Skeletal muscle tissue (tissue), 4 donors: ENCODE measurements around the gene INPP5A. TPM values are rescaled to one million over a fixed set of nuclear protein-coding genes. Genes with fewer than 3 reads are reported as not detected.

Experiments used
- H3K27ac ChIP-seq: one replicate; pipeline ENCODE4 v1.7.0; 2013; ENCODE audit warnings: mild to moderate bottlenecking, low read depth, low read length, inconsistent platforms
- H3K27me3 ChIP-seq, 3 donors: one replicate each; pipeline ENCODE4 v1.7.0; 2013; ENCODE audit warnings: low read length in 3 of 3; ENCODE audit not compliant: control insufficient read depth in 3 of 3, insufficient read depth in 3 of 3
- H3K36me3 ChIP-seq, 3 donors: one replicate each; pipeline ENCODE4 v1.7.0; 2013; ENCODE audit warnings: low read length in 3 of 3; ENCODE audit not compliant: control insufficient read depth in 3 of 3, insufficient read depth in 3 of 3
- H3K4me1 ChIP-seq, 3 donors: one replicate each; pipeline ENCODE4 v1.7.0; 2013; ENCODE audit warnings: low read length in 3 of 3, mild to moderate bottlenecking in 3 of 3; ENCODE audit not compliant: control insufficient read depth in 3 of 3, insufficient read depth in 3 of 3
- H3K4me3 ChIP-seq, 3 donors: one replicate each; pipeline ENCODE4 v1.7.0; 2013; ENCODE audit warnings: low read length in 3 of 3
- H3K9ac ChIP-seq, 3 donors: one replicate each; pipeline ENCODE4 v1.7.0; 2013; ENCODE audit warnings: low read length in 3 of 3, mild to moderate bottlenecking in 3 of 3, moderate library complexity in 2 of 3, low read depth in 1 of 3
- H3K9me3 ChIP-seq, 3 donors: one replicate each; pipeline ENCODE4 v1.7.0; 2013; ENCODE audit warnings: low read length in 3 of 3; ENCODE audit not compliant: control insufficient read depth in 3 of 3
- total RNA-seq: library from RNA; depleted of rRNA; stranded (reverse); fragments of >200 nt; gene quantifications from one replicate; pipeline ENCODE4 v1.2.3, GENCODE V29; 2014
- donor health status: Osteomylitis.

INPP5A gene
- total RNA-seq, 1 donor from 2014 or later = 50.6 TPM

DNA sequence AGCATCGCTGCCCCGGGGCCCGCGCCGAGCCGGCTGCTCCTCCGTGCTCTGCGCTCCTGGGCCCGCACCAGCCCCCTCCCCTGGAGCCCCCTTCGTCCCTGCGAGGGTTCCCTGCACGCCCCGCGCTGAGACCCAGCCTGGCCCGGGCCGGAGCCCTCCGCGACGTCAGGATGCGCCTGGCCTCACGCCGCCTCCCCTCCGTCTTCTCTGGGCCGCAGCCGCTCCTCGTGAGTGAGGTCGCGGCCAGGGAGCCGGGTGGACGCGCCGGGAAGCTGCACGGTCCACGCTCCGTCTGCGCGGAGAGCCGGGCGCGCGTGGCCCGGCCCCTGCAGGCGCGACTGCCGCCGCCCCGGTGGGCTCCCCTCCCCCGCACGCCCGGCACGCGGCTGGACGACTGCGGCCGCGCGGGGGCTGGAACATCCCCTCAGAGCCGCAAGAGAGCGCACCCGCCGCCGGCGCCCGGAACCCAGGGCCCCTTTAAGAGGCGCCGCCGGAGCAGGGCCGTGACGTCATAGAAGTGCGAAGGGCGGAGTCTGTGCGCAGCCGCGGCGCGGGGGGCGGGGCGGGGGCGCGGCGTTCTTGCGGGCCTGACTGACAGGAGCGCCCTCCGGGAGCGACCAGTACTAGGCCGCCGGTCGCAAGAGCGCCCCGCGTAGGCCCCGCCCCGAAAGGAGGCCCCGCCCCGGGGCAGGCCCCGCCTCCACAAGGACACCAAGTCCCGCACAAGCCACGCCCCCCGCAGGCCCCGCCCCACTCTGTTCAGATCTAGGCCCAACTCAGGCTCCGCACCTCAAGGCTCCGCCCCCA, 507 bp upstream of the INPP5A start:
- Histone ChIP-seq H3K36me3 (peaks cover 0 to 2% (median 0%) of the 10 kb centered on the region in 3 donors), H3K9me3 (no peaks in the 10 kb centered on the region), H3K9ac (peak overlapping the region; percentile 74 to 88 (median 74)), H3K27me3 (peaks cover 0 to 8% (median 0%) of the 10 kb centered on the region in 3 donors), H3K27ac (peak overlapping the region; percentile 69), H3K4me1 (peaks cover 54 to 73% (median 60%) of the 10 kb centered on the region in 3 donors), H3K4me3 (peak overlapping the region; percentile 71 to 77 (median 74))

DNA sequence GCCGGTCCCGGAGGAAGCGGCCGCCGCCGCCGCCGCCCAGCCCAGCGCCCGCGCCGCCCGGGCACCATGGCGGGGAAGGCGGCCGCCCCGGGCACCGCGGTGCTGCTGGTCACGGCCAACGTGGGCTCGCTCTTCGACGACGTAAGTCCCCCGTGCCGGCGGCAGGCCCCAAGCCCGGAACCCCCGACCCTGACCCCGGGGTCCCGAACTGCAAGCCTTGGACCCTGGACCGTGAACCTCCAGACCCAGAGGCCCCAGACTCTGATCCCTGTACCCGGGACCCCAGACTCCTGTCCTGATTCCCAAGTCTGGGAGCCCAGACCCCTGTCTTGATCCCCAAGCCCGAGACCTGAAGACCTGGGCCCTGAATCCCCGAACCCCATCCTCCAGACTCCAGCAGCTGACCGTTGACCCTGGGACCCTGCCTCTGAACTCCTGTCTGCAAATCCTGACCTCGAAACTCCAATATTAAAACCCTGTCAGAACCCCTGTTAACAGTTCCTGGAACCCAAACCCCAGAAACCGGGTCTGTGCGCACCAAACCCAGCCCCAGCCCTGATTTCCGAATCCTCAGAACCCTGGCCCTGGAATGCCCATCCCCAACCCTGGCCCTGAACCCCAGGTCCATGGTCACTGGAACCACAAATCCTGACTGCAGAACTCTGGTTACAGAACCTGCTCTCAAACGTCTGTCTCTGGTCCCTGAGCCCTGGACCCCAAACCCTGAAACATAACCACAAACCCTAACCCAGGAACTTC, 623 bp downstream of the INPP5A start:
- peak overlapping the region; percentile 78 to 81 (median 80) for H3K4me3 ChIP-seq
- H3K27ac ChIP-seq = peak overlapping the region; percentile 91
- H3K9me3 ChIP-seq = no peaks in the 10 kb centered on the region
- H3K36me3 ChIP-seq = peaks cover 0 to 2% (median 0%) of the 10 kb centered on the region in 3 donors
- peaks cover 57 to 80% (median 64%) of the 10 kb centered on the region in 3 donors for H3K4me1 ChIP-seq
- peak overlapping the region; percentile 94 to 95 (median 94) for H3K9ac ChIP-seq
- no peaks in the 10 kb centered on the region for H3K27me3 ChIP-seq

DNA sequence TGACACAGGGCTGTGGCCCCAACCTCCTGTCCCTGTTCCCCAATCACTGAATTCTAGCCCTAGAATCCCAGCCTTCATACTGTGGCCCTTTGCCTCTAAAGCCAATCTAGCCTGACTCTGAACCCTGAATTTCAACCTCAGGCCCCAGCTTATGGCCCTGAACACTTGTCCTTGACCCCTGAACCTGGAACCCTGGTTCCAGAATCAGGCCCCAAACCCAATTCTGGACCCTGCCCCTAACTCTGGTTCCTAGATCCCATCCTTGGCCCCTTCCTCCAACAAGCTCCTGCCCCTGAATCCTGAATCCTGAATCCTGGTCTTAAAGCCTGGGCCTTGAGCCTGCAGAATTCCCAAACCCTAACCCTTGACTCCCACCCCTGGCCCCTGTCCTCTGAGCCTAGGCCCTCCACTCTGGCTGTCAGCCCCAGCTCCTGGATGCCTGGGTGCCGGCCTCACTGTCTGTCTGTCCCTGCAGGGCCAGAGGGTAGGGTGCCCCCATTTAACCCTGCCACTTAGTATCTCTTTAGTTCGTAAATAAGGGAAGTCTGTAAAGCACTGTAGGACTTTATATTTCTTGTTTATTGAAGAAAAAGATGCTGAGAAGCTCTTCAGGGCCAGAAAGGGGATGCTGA, 1.3 kb downstream of the INPP5A start:
- Histone ChIP-seq H3K9me3 (no peaks in the 10 kb centered on the region), H3K9ac (peak overlapping the region; percentile 94 to 95 (median 94)), H3K27ac (peak overlapping the region; percentile 91), H3K4me1 (peaks cover 57 to 80% (median 65%) of the 10 kb centered on the region in 3 donors), H3K4me3 (peak overlapping the region; percentile 78 to 81 (median 80)), H3K27me3 (no peaks in the 10 kb centered on the region), H3K36me3 (peaks cover 0 to 5% (median 0%) of the 10 kb centered on the region in 3 donors)

DNA sequence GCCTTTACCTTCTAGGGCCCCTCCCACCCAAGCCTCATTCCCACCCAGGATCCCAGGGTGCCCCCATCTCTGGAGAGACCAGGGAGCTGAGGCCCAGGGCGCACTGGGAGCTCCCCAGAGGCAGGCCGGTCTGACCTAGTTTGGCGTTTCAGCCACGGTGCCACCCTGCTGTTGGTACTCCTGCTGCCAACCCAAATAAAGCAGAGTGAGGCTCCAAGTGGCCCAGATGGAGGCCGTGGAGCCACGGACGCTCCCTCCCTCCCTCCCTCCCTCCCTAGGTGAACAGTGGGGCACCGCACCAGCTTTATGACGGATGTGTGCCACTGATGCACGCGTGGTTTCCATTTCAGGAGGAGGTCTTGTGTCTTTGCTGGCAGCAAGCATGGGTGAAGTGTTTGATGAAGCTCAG, 1.8 kb downstream of the INPP5A start:
- Histone ChIP-seq H3K4me3 (peak overlapping the region; percentile 78 to 81 (median 80)), H3K27ac (peak overlapping the region; percentile 91), H3K4me1 (peaks cover 57 to 80% (median 64%) of the 10 kb centered on the region in 3 donors), H3K9me3 (no peaks in the 10 kb centered on the region), H3K9ac (peak overlapping the region; percentile 94 to 95 (median 94)), H3K36me3 (peaks cover 0 to 5% (median 0%) of the 10 kb centered on the region in 3 donors), H3K27me3 (no peaks in the 10 kb centered on the region)

DNA sequence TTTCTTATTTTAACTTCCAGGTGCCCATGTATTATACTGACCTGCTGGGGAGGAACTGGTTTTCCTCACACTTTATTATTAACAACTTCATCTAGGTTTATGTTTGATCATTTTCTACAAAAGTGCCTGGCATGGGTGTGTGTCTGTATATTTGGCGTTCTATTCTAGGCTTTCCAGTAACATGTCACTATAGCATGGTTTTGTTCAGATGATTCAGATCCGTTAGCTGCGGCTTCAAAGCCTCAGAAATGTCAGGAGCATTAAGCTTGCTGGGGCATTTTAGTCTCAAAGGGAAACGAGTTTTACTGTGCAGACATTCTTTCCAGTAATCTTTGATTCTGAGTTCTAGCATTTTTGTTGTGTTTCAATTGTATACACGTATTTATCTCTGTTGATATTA, 2.3 kb downstream of the INPP5A start:
- Histone ChIP-seq H3K36me3 (peaks cover 0 to 5% (median 0%) of the 10 kb centered on the region in 3 donors), H3K4me3 (peak overlapping the region; percentile 36 to 80 (median 46)), H3K27ac (peak overlapping the region; percentile 91), H3K4me1 (peaks cover 57 to 81% (median 63%) of the 10 kb centered on the region in 3 donors), H3K27me3 (no peaks in the 10 kb centered on the region), H3K9ac (peak overlapping the region in 2 of 3 donors; percentile 94), H3K9me3 (no peaks in the 10 kb centered on the region)

DNA sequence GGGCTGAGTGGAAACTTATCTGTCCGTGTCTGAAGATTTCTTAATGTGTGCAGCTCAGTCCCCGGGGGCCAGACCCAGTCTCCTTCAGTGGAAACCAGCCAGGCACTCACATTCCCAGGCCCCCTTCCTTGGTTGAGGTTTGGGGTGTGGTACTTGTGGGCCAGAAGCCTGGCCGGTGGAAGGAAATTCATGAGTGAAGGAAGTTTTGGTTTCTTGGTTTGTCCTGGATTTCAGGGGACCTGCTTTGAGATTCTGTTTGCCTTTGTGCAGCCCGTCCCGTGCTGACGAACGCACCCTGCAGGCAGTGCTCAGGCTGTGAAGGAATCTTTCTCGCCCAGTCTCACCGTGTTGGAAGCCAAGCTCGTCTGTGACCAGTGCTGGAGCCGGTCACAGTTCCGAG, 2.9 kb downstream of the INPP5A start:
- peaks cover 0 to 5% (median 0%) of the 10 kb centered on the region in 3 donors for H3K36me3 ChIP-seq
- peak overlapping the region in 2 of 3 donors; percentile 55 to 94 for H3K9ac ChIP-seq
- peaks cover 58 to 82% (median 63%) of the 10 kb centered on the region in 3 donors for H3K4me1 ChIP-seq
- peak overlapping the region; percentile 91 for H3K27ac ChIP-seq
- peak overlapping the region in 1 of 3 donors; percentile 42 for H3K4me3 ChIP-seq
- no peaks in the 10 kb centered on the region for H3K9me3 ChIP-seq
- no peaks in the 10 kb centered on the region for H3K27me3 ChIP-seq

DNA sequence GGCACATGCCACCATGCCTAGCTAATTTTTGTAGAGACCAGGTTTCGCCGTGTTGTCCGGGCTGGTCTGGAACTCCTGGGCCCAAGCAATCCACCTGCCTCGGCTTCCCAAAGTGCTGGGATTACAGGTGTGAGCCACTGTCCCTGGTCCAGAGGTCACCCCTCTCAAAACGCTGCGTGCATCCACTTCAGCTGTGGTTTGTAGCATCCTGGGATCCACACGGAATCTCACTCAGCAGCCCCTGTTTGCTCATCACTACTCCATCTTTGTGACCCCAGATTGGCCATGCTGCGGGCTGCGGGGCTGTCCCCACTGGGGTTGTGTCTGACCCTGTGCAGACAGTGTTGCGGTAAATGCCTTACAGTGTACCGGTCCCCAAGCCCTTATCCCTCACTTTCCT, 3.5 kb downstream of the INPP5A start:
- H3K4me3 ChIP-seq = peak overlapping the region in 1 of 3 donors; percentile 9
- no peaks in the 10 kb centered on the region for H3K27me3 ChIP-seq
- H3K36me3 ChIP-seq = peaks cover 0 to 5% (median 0%) of the 10 kb centered on the region in 3 donors
- peak overlapping the region in 1 of 3 donors; percentile 55 for H3K9ac ChIP-seq
- no peaks in the 10 kb centered on the region for H3K9me3 ChIP-seq
- H3K27ac ChIP-seq = no peak overlapping the region
- peaks cover 57 to 82% (median 58%) of the 10 kb centered on the region in 3 donors for H3K4me1 ChIP-seq

DNA sequence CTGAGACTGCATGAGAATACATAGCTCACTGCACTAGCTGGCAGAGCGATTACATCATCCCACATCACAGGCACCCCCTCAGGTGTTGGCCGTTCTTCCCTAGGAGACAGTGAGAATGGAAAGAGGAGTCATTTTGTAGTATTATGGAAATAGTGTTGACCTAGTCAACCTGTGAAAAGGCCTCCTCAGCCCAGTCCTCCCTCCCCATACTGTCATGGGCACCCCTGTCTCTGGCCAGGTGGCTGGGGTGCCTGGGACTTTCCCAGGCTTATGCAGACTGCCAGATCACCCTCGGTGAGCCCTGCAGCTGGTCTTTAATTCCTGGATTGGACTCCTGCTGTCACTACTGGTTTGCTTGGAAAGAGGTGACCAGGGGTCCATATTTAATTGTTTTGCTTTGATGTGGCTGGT, 4.0 kb downstream of the INPP5A start:
- Histone ChIP-seq H3K36me3 (peaks cover 0 to 5% (median 0%) of the 10 kb centered on the region in 3 donors), H3K9me3 (no peaks in the 10 kb centered on the region), H3K27ac (no peak overlapping the region), H3K27me3 (no peaks in the 10 kb centered on the region), H3K4me1 (peaks cover 52 to 82% (median 56%) of the 10 kb centered on the region in 3 donors), H3K9ac (peak overlapping the region in 1 of 3 donors; percentile 25), H3K4me3 (peak overlapping the region in 1 of 3 donors; percentile 13)

GRCh38 chr10:132542086-132542775, 4.6 kb downstream of the INPP5A start:
- H3K4me3 ChIP-seq = no peak overlapping the region
- H3K9me3 ChIP-seq = no peaks in the 10 kb centered on the region
- peaks cover 58 to 84% (median 60%) of the 10 kb centered on the region in 3 donors for H3K4me1 ChIP-seq
- no peaks in the 10 kb centered on the region for H3K27me3 ChIP-seq
- peak overlapping the region in 1 of 3 donors; percentile 25 for H3K9ac ChIP-seq
- peaks cover 0 to 5% (median 0%) of the 10 kb centered on the region in 3 donors for H3K36me3 ChIP-seq
- H3K27ac ChIP-seq = no peak overlapping the region
